GM18951 (cell line): Measurements from ENCODE around the gene ZNF440.
A peak's percentile ranks its signal among the peaks of the same experiment; 100 is the strongest.
"Not testable (repeated sequence)": the region's sequence is repeated elsewhere in the genome, so short reads cannot be mapped to it uniquely, and the experiment has no call there.

Experiments
- POLR2A ChIP-seq: IDR thresholded peaks from 4 replicates; pipeline ENCODE4 v1.6.1; 2011; ENCODE audit warnings: mild to moderate bottlenecking; ENCODE audit not compliant: insufficient read length, insufficient read depth; ENCODE audit errors: extremely low read depth
- in situ Hi-C: fragments of 300-500 bp; cut with MboI; formaldehyde crosslinking; loops from one replicate; pipeline ENCODE4 v1.12.0; 2022; ENCODE audit warnings: low sequenced_read_pairs, mixed read lengths, inconsistent platforms; ENCODE audit not compliant: unreplicated experiment

The ZNF440 gene

DNA sequence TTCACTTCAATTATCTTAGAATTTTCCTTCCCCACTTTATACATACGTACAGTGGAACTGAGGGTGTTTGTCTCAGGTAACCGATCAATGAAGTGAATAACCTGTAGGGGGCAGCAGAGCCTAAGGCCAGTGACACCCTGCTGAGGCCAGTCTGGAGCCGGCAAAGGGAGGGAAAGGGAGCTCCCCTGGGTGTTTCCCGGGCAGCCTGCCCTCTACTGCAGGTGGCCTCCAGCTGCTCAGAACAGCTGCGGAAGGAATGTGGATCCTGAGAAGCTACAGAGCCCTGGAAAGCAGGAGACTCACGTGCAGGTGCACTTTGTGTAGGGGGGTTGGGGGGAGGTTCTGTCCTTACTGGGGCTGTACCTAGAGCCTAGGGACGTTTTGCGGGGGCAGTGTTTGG is 16.6 kb upstream of the ZNF440 start:
- TF ChIP-seq POLR2A: no peak
- in situ Hi-C loops: loop anchor here (10.0 kb wide), 1 partner anchor 347 kb away; the partner anchor contains the start of gene ZNF20

- in situ Hi-C loops: loop anchor here (10.0 kb wide), 1 partner anchor 346 kb away; the partner anchor contains the start of gene ZNF20
These were observed 15.4 kb upstream of the ZNF440 start, which contains the start of gene ZNF491 for GRCh38 chr19:11798391-11799330. TSS of gene ZNF491 (plus strand) at chr19:11798523. CDS start at chr19:11805954, 7,431 bp downstream.

DNA sequence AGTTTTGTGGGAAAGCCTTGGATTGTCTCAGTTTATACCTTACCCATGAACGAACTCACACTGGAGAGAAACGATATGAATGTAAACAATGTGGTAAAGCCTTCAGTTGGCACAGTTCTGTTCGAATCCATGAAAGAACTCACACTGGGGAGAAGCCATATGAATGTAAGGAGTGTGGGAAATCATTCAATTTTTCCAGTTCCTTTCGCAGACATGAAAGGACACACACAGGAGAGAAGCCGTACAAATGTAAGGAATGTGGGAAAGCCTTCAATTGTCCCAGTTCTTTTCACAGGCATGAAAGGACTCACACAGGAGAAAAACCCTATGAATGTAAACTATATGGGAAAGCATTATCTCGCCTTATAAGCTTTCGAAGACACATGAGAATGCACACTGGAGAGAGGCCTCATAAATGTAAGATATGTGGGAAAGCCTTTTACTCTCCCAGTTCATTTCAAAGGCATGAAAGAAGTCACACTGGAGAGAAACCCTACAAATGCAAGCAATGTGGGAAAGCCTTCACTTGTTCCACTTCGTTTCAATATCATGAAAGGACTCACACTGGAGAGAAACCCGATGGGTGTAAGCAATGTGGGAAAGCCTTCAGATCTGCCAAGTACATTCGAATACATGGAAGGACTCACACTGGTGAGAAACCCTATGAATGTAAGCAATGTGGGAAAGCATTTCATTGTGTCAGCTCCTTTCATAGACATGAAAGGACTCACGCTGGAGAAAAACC is 7.5 kb upstream of the ZNF440 start:
- no peak for TF ChIP-seq POLR2A
- in situ Hi-C loops: no loop called here

More at GRCh38 chr19:11798391-11799330, 15.4 kb upstream of the ZNF440 start, which contains the start of gene ZNF491:
- peak; percentile 60 for TF ChIP-seq POLR2A

DNA sequence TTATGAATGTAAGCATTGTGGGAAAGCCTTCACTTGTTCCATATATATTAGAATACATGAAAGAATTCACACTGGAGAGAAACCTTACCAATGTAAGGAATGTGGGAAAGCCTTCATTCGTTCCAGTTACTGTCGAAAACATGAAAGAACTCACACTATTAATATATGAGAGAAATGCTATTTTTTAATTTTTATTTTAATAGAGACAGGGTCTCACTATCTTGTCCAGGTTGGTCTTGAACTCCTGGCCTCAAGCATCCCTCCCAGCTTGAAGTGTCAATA is 7.0 kb upstream of the ZNF440 start:
- TF ChIP-seq POLR2A: no peak
- in situ Hi-C loops: no loop called here

DNA sequence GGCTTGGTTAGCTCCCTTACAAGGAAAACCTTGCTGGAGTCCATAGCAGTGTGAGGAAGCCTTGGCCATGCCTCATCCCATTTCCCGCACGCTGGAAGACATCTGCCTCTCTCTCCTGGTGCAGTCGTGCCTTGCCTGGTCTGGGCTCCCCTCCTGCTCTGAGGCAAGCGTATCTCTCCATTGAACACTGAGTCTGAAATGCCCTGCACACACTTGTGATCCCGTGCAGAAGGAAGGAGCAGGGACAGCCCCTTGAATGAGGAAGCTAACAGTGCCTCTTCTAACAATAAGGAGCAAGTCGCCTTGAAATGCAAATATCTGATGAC is 407 bp upstream of the ZNF440 start:
- in situ Hi-C loops: no loop called here
- no peak for TF ChIP-seq POLR2A

DNA sequence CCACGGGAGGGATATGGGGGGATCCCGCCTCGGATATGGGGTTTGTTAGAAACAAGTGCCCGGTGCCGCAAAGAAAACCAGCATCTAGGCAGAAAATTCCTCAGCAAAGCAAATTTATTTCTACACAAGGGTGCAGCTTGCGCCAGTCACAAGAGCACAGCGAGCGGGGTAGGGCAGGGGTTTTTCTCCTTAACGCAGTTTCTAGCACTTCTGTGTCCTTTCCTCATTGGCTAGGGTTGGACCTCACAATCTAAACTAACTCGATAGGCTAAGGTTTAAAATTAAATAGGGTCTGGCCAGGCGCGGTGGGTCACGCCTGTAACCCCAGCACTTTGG is 595 bp downstream of the ZNF440 start:
- no peak for TF ChIP-seq POLR2A
- in situ Hi-C loops: no loop called here

- in situ Hi-C loops: no loop called here
- TF ChIP-seq POLR2A: no peak
These were observed 7.5 kb downstream of the ZNF440 start for GRCh38 chr19:11821474-11822109.

DNA sequence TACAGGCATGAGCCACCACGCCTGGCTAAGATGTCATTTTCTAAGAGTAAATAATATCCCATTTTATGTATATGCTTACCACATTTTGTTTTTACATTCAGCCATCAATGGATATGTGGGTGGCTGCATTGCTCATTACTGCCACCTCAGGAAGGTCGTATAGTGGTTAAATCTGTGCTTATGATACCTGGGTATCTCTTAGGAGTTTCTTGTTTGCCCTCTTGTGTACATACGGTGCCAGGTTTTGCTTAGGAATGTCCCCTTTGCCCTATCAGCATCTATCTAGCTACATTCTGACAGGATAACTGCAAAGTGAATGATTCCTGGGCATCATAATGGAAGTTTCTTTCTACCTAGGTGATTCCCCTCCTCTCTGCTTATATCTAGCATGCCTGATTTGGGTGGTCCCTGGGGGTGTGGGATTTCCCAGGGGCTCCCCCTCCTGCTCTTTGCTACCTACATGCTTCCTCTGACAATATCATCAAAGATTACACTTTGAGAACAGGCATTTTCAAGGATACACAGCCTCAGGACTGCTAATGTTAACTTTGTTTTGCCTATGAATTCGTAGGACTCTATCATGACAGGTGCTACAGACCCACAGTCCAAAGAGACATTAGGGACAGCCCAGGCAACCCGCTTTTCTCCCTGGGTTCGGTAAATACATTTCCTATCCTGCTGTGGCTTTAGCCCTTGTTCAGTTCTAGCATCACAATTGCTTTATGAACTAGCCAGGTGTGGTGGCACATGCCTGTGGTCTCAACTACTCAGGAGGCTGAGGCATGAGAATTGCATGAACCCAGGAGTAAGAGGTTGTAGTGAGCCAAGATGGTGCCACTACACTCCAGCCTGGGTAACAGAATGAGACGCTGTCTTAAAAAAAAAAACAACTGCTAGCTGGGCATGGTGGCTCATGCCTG is 15.1 kb downstream of the ZNF440 start:
- in situ Hi-C loops: not testable (repeated sequence)

DNA sequence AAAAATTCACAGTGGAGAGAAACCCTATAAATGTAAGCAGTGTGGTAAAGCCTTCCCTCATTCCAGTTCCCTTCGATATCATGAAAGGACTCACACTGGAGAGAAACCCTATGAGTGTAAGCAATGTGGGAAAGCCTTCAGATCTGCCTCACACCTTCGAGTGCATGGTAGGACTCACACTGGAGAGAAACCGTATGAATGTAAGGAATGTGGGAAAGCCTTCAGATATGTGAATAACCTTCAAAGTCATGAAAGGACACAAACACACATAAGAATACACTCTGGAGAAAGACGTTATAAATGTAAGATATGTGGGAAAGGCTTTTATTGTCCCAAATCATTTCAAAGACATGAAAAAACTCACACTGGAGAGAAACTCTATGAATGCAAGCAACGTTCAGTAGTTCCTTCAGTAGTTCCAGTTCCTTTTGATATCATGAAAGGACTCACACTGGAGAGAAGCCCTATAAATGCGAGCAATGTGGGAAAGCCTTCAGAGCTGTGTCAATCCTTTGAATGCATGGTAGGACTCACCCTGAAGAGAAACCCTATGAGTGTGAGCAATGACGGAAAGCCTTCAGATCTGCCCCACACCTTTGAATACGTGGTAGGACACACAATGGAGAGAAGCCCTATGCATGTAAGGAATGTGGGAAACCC is 18.3 kb downstream of the ZNF440 start:
- in situ Hi-C loops: no loop called here

GRCh38 chr19:11833541-11833940 is 19.5 kb downstream of the ZNF440 start:
- TF ChIP-seq POLR2A: no peak
- in situ Hi-C loops: no loop called here

More for the DNA sequence above, 18.3 kb downstream of the ZNF440 start:
- TF ChIP-seq POLR2A: no peak

GRCh38 chr19:11835626-11836066 is 21.6 kb downstream of the ZNF440 start:
- in situ Hi-C loops: not testable (repeated sequence)

- in situ Hi-C loops: no loop called here
- no peak for TF ChIP-seq POLR2A
These were observed 29.6 kb downstream of the ZNF440 start for GRCh38 chr19:11843722-11844121.

- in situ Hi-C loops: not testable (repeated sequence)
These were observed 33.5 kb downstream of the ZNF440 start for GRCh38 chr19:11847615-11848014.
